AG10803 (cell line): ENCODE data around the gene AKAP1.
A peak's percentile ranks its signal among the peaks of the same experiment; 100 is the strongest.

Experiments used
- DNase-seq: peaks from one replicate; pipeline ENCODE4 v3.0.0; 2010; ENCODE audit warnings: low read depth
- H3K4me3 ChIP-seq: 2 replicates; pipeline ENCODE4 v1.5.1; 2011; ENCODE audit warnings: mild to moderate bottlenecking, low read length, control low read depth
- TF ChIP-seq, protein P1 (sequence below): conservative IDR thresholded peaks from 2 replicates; pipeline ENCODE4 v1.5.1; 2011; ENCODE audit warnings: mild to moderate bottlenecking, low read length, control low read depth, inconsistent platforms

Gene AKAP1, protein sequence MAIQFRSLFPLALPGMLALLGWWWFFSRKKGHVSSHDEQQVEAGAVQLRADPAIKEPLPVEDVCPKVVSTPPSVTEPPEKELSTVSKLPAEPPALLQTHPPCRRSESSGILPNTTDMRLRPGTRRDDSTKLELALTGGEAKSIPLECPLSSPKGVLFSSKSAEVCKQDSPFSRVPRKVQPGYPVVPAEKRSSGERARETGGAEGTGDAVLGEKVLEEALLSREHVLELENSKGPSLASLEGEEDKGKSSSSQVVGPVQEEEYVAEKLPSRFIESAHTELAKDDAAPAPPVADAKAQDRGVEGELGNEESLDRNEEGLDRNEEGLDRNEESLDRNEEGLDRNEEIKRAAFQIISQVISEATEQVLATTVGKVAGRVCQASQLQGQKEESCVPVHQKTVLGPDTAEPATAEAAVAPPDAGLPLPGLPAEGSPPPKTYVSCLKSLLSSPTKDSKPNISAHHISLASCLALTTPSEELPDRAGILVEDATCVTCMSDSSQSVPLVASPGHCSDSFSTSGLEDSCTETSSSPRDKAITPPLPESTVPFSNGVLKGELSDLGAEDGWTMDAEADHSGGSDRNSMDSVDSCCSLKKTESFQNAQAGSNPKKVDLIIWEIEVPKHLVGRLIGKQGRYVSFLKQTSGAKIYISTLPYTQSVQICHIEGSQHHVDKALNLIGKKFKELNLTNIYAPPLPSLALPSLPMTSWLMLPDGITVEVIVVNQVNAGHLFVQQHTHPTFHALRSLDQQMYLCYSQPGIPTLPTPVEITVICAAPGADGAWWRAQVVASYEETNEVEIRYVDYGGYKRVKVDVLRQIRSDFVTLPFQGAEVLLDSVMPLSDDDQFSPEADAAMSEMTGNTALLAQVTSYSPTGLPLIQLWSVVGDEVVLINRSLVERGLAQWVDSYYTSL

DNA sequence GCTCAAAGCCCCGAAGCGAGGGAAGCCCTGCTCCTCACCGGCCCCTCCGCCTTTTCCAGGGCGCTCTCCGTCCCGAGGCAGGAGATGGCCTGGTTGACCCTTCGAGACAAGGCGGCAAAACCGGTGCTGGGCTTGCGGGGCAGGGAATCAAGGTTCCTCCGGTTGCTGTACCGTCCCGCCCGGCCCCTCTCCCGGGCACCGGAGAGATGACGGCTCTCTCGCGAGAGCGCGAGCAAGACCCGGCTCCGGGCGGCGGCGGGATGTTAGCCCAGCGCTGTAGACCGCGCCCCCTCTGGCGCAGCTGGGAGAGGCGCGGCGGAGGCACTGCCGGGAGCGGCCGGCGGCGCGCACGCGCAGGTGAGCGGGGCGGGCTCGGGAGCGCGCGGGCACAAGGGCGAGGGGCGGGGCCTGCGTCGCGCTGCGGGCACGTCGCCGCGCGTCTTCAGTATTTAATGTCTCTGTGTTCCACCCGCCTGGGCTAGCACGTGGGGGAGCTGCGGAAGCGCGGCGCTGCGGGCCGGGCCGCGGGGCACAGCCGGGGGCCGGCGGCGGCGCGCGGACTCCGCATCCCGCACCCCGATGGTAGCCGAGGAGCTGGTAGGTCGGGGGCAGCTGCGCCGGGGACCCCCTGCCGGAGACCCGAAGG, at the start of gene AKAP1:
Gene AKAP1 (plus strand): TSS at position 445 of the 646 bp plus-strand sequence. CDS start 20,219 bp downstream, outside the sequence.
- TF ChIP-seq, protein P1, sequence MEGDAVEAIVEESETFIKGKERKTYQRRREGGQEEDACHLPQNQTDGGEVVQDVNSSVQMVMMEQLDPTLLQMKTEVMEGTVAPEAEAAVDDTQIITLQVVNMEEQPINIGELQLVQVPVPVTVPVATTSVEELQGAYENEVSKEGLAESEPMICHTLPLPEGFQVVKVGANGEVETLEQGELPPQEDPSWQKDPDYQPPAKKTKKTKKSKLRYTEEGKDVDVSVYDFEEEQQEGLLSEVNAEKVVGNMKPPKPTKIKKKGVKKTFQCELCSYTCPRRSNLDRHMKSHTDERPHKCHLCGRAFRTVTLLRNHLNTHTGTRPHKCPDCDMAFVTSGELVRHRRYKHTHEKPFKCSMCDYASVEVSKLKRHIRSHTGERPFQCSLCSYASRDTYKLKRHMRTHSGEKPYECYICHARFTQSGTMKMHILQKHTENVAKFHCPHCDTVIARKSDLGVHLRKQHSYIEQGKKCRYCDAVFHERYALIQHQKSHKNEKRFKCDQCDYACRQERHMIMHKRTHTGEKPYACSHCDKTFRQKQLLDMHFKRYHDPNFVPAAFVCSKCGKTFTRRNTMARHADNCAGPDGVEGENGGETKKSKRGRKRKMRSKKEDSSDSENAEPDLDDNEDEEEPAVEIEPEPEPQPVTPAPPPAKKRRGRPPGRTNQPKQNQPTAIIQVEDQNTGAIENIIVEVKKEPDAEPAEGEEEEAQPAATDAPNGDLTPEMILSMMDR = no peak
- peak; percentile 91 for DNase-seq
- H3K4me3 ChIP-seq = peak within 1 kb of the TSS; percentile 99

DNA sequence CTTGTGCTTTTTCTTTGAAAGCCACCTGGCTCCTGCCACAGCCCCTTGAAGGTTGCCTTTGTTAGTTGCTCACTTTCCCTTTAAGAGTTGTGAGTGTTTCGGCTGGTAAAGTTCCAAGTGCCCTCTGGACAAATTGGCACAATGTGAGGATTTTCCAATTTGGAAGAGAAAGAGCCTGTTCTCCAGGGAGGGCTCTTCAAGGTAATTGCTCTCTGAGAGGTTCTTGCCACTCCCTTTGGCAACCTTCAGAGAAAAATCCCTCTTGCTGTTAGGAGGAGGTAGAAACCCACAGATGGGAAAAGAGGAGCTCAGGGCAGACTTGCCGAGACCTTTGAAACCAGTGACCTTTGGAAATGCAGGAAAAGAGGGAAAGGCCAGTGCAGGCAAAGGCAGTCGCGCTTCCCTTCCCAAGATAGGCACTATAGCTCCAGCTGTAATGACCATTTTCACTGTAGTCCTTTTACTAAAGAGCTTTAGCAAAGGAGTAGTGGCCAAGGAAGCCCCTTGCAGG, 49.0 kb upstream of the AKAP1 start:
- TF ChIP-seq, protein P1 = no peak
- no peak for DNase-seq
- H3K4me3 ChIP-seq = no peak overlapping the region

DNA sequence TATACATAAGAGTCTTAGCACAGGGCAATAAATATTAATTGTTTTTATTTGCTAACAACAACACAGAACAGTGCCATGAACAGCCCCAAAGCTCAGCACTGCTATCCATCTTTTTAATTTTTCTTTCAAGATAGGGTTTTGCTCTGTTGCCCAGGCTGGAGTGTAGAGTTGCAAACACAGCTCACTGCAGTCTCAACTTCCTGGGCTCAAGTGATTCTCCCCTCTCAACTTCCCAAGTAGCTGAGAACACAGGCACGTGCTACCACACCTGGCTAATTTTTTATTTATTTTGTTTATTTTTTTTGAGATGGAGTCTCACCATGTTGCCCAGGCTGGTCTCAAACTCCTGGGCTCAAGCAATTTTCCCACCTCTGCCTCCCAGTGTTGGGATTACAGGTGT, 47.6 kb upstream of the AKAP1 start:
- TF ChIP-seq, protein P1 = no peak
- no peak overlapping the region for H3K4me3 ChIP-seq
- no peak for DNase-seq

DNA sequence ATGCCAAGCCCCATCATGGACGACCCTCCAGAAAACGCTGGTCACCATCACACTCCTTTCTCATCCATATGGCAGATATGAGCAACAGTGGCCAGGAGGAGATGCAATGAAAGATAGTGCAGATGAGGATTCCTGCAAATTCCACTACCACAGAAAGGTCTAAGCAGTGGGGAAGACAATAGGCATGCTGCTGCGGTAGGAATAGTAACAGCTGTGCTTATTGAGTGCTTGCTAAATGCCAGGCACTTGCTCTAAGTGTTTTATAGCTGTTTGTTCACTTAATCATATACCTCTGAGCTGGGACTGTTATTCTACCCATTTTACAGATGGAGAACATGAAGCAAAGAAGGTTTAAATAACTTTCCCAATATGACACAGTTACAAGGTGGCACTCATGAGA, 46.6 kb upstream of the AKAP1 start:
- DNase-seq = no peak
- H3K4me3 ChIP-seq = no peak overlapping the region
- TF ChIP-seq, protein P1 = no peak

DNA sequence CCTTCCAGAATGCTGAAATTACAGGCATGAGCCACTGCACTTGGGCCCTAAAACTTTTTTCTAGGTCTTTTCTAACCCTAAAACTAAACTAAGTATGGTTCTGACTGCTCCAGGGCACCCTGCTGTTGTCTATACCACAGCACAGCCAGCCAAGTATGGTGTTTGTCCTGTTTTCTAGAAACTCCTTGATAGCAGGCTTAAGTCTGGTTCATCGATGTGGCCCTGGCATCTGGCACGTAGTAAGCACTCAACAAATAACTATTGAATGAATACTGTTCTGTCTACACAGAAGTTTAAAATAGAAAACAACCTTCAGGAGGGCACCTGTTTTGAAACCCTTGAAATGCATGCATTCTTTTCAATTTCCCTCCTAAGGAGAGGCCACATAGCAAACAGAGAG, 44.5 kb upstream of the AKAP1 start:
- TF ChIP-seq, protein P1 = no peak
- H3K4me3 ChIP-seq = no peak overlapping the region
- no peak for DNase-seq

DNA sequence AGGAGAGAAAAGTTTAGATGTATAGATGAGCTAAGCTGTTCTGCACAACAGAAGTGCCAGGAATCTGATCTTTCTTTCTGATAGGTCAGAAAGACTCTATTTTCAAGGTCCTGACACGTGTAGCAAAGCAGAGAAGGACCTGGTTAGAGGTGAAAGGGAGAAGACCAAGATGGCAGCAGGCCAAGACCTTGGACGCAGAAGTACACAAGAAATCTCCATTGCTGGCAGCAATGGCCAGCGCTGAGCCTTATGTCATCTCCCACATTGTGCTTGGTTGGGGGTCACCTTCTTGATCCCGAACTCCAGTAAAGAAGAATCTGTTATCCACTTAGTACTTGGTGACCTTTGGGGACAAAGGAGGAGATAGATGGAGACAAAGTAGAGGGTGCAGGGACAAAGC, 41.8 kb upstream of the AKAP1 start:
- no peak for DNase-seq
- TF ChIP-seq, protein P1 = no peak
- no peak overlapping the region for H3K4me3 ChIP-seq
